Thyroid gland (tissue), 4 donors: ENCODE results near the gene DNAJC10. TPM values are rescaled to one million over a fixed set of nuclear protein-coding genes. Genes with fewer than 3 reads are reported as not detected.
"Not testable (repeated sequence)": the region's sequence is repeated elsewhere in the genome, so short reads cannot be mapped to it uniquely, and the experiment has no call there.

Experiments
- DNase-seq, 2 donors: peaks; one replicate each; pipeline ENCODE4 v3.0.0-alpha.2; 2019
- H3K27ac ChIP-seq, 3 donors: fragments of 200-600 bp; sonication (generic); 1 replicate in 2 of 3; 2 replicates in 1 of 3; pipeline ENCODE4 v1.5.1; 2016 to 2019; ENCODE audit warnings: mild to moderate bottlenecking in 1 of 3, moderate library complexity in 1 of 3
- H3K27me3 ChIP-seq: fragments of 200-600 bp; sonication (generic); one replicate; pipeline ENCODE4 v1.5.1; 2019
- H3K36me3 ChIP-seq, 2 donors: fragments of 200-600 bp; sonication (generic); one replicate each; pipeline ENCODE4 v1.5.1; 2016 to 2019
- H3K4me1 ChIP-seq, 2 donors: fragments of 200-600 bp; sonication (generic); one replicate each; pipeline ENCODE4 v1.5.1; 2017 to 2019
- H3K4me3 ChIP-seq, 3 donors: fragments of 200-600 bp; sonication (generic); replicated peaks in 1 of 3; 1 replicate in 2 of 3; 2 replicates in 1 of 3; pipeline ENCODE4 v1.5.1; 2016; ENCODE audit warnings: mild to moderate bottlenecking in 1 of 3
- H3K9me3 ChIP-seq: fragments of 200-600 bp; sonication (generic); one replicate; pipeline ENCODE4 v1.5.1; 2017
- CTCF ChIP-seq, 6 experiments: fragments of 200-600 bp in 3 of 6; fragments of 450-650 bp in 3 of 6; sonication (generic) in 3 of 6; IDR thresholded peaks; one replicate each; pipeline ENCODE4 v1.5.1; 2016 to 2019; ENCODE audit warnings: antibody characterized with exemption in 6 of 6, mild to moderate bottlenecking in 2 of 6, inconsistent platforms in 1 of 6, moderate library complexity in 1 of 6
- POLR2A ChIP-seq, 2 donors: fragments of 450-650 bp; IDR thresholded peaks; one replicate each; pipeline ENCODE4 v1.6.1; 2017; ENCODE audit warnings: antibody characterized with exemption in 2 of 2, mild to moderate bottlenecking in 2 of 2, moderate library complexity in 1 of 2
- WGBS, 2 donors: methylation state at CpG; one replicate each; pipeline ENCODE4 v1.1.5; 2017; 5-methylcytosine and 5-hydroxymethylcytosine counted together
- intact Hi-C: fragments of 100-400 bp; cut with DNase I; formaldehyde crosslinking; loops from one replicate; pipeline ENCODE4 v1.15.1; 2023
- total RNA-seq, 4 donors: library from RNA; depleted of rRNA; stranded (reverse); fragments of >200 nt; gene quantifications; one replicate each; pipeline ENCODE4 v1.2.3, GENCODE V29; 2016

Gene DNAJC10
- total RNA-seq, 4 donors from 2014 or later, result 76.4 to 99.4 (median 86.0) TPM

GRCh38 chr2:182672466-182673165 lies 43.4 kb upstream of the DNAJC10 start:
- no peak for DNase-seq
- intact Hi-C loops, result no loop called here
- Histone ChIP-seq H3K4me1 (no peaks in the 10 kb centered on the region), H3K36me3 (no peaks in the 10 kb centered on the region), H3K27ac (no peak overlapping the region), H3K9me3 (no peaks in the 10 kb centered on the region), H3K4me3 (no peak overlapping the region), H3K27me3 (no peaks in the 10 kb centered on the region)
- TF ChIP-seq POLR2A (IDR thresholded peaks at IDR 0.05), result no peak
- no peak for TF ChIP-seq CTCF (IDR thresholded peaks at IDR 0.05)
- 69 to 72% methylated on average over 6 of the region's 6 CpGs for WGBS, 2 donors

DNA sequence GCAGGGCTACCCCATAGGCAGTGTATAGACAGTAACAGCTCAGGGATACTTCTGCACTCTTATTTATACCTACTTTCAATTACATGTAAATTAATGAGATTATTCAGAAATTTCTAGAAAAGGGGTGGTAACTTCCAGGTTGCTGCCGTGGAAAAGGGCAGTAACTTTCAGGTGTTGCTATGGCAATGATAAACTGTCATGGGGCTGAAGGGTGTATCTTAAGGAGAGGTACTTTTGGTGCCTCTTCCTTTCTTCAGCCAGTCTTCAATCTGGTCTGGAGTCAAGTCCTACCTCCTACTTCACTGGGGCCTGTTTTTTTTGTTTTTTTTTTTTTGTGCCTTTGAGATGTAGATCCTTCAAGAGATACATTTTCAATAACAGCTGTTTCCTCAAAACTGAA lies 35.2 kb upstream of the DNAJC10 start:
- H3K9me3 ChIP-seq, result no peaks in the 10 kb centered on the region
- no peak overlapping the region for H3K4me3 ChIP-seq
- H3K4me1 ChIP-seq, result no peaks in the 10 kb centered on the region
- no peaks in the 10 kb centered on the region for H3K27me3 ChIP-seq
- DNase-seq, result no peak
- 59 to 88% methylated on average over 1 of the region's 1 CpG for WGBS, 2 donors
- TF ChIP-seq POLR2A (IDR thresholded peaks at IDR 0.05) (no peak), CTCF (IDR thresholded peaks at IDR 0.05) (no peak)
- intact Hi-C loops, result no loop called here
- H3K27ac ChIP-seq, result no peak overlapping the region
- H3K36me3 ChIP-seq, result no peaks in the 10 kb centered on the region

DNA sequence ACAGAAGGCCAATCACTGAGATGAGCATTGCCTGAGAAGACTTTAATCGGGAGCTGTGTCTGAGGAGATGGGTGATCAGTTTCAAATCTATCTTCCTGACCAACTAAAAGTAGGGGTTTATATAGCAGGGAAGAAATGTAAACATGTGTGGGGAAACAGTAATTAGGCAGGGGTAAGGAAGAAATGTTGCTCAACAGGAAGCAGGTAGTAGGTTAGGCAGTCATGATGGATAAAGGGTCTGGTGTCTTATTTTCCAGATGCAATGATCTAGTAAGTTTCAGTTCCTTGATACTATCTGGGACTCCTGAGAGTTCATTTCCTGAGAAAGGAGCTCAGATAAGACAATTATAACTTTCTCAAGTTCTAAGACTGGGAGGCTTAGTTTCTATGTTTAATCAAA lies 33.8 kb upstream of the DNAJC10 start:
- no peaks in the 10 kb centered on the region for H3K4me1 ChIP-seq
- no peak overlapping the region for H3K27ac ChIP-seq
- intact Hi-C loops, result no loop called here
- H3K4me3 ChIP-seq, result no peak overlapping the region
- H3K27me3 ChIP-seq, result no peaks in the 10 kb centered on the region
- no peak for DNase-seq
- no peaks in the 10 kb centered on the region for H3K9me3 ChIP-seq
- 91 to 100% methylated on average over 1 of the region's 1 CpG for WGBS, 2 donors
- no peaks in the 10 kb centered on the region for H3K36me3 ChIP-seq
- no peak for TF ChIP-seq POLR2A (IDR thresholded peaks at IDR 0.05)
- TF ChIP-seq CTCF (IDR thresholded peaks at IDR 0.05), result no peak

- Histone ChIP-seq H3K4me1 (no peaks in the 10 kb centered on the region), H3K4me3 (no peak overlapping the region), H3K27me3 (no peaks in the 10 kb centered on the region), H3K27ac (no peak overlapping the region), H3K36me3 (no peaks in the 10 kb centered on the region), H3K9me3 (no peaks in the 10 kb centered on the region)
- TF ChIP-seq CTCF (IDR thresholded peaks at IDR 0.05) (no peak), POLR2A (IDR thresholded peaks at IDR 0.05) (no peak)
- no peak for DNase-seq
- intact Hi-C loops, result no loop called here
- 95% methylated on average over 2 of the region's 2 CpGs for WGBS, 2 donors
Observed at GRCh38 chr2:182685559-182685958, 30.5 kb upstream of the DNAJC10 start.

- H3K9me3 ChIP-seq, H3K27ac ChIP-seq, H3K4me3 ChIP-seq, H3K4me1 ChIP-seq, DNase-seq, intact Hi-C loops, H3K36me3 ChIP-seq, H3K27me3 ChIP-seq: not testable (repeated sequence)
- WGBS, 2 donors, result 95 to 98% methylated on average over 9 to 10 of the region's 10 CpGs
Observed at GRCh38 chr2:182686763-182687162, 29.3 kb upstream of the DNAJC10 start.
